Liver (tissue), 3 donors: ENCODE data around the gene GRAMD2B.

Experiments
- ATF3 ChIP-seq: IDR thresholded peaks from 2 replicates; pipeline ENCODE4 v1.6.1; 2016; ENCODE audit warnings: antibody characterized with exemption
- CTCF ChIP-seq: fragments of 150-350 bp; IDR thresholded peaks from 2 replicates; pipeline ENCODE4 v1.5.1; 2017; ENCODE audit warnings: improper control_type of control experiment, low read depth, low read length; ENCODE audit not compliant: missing input control
- FOXA1 ChIP-seq: IDR thresholded peaks from 2 replicates; pipeline ENCODE4 v1.6.1; 2016; ENCODE audit warnings: antibody characterized with exemption
- GABPA ChIP-seq, 2 donors: IDR thresholded peaks in 1 of 2; conservative IDR thresholded peaks in 1 of 2; 2 replicates each; pipeline ENCODE4 v1.6.1; 2016; ENCODE audit warnings: antibody characterized with exemption in 2 of 2, mild to moderate bottlenecking in 1 of 2, moderate library complexity in 1 of 2
- HNF4A ChIP-seq, 2 donors: conservative IDR thresholded peaks; 2 replicates each; pipeline ENCODE4 v1.6.1; 2016; ENCODE audit warnings: antibody characterized with exemption in 2 of 2, mild to moderate bottlenecking in 2 of 2
- MAX ChIP-seq: IDR thresholded peaks from 2 replicates; pipeline ENCODE4 v1.6.1; 2016; ENCODE audit warnings: antibody characterized with exemption
- NR2F2 ChIP-seq: IDR thresholded peaks from 2 replicates; pipeline ENCODE4 v1.6.1; 2016; ENCODE audit warnings: antibody characterized with exemption
- RAD21 ChIP-seq, 2 donors: IDR thresholded peaks; 2 replicates each; pipeline ENCODE4 v1.6.1; 2016; ENCODE audit warnings: antibody characterized with exemption in 2 of 2, mild to moderate bottlenecking in 2 of 2
- REST ChIP-seq: IDR thresholded peaks from 2 replicates; pipeline ENCODE4 v1.6.1; 2016; ENCODE audit warnings: antibody characterized with exemption, mild to moderate bottlenecking
- RXRA ChIP-seq, 2 donors: IDR thresholded peaks; 2 replicates each; pipeline ENCODE4 v1.6.1; 2017 to 2018; ENCODE audit warnings: antibody characterized with exemption in 2 of 2, mild to moderate bottlenecking in 1 of 2
- SP1 ChIP-seq: IDR thresholded peaks from 2 replicates; pipeline ENCODE4 v1.6.1; 2018; ENCODE audit warnings: antibody characterized with exemption, mild to moderate bottlenecking
- TAF1 ChIP-seq: conservative IDR thresholded peaks from 2 replicates; pipeline ENCODE4 v1.6.1; 2016; ENCODE audit warnings: antibody characterized with exemption, mild to moderate bottlenecking
- YY1 ChIP-seq: IDR thresholded peaks from 2 replicates; pipeline ENCODE4 v1.6.1; 2016; ENCODE audit warnings: antibody characterized with exemption, mild to moderate bottlenecking
- ZBTB33 ChIP-seq: IDR thresholded peaks from 2 replicates; pipeline ENCODE4 v1.6.1; 2016; ENCODE audit warnings: antibody characterized with exemption
- donor health status: healthy.
- donor health status: healthy.

- TF ChIP-seq MAX = no peak
- no peak for TF ChIP-seq CTCF
- no peak for TF ChIP-seq REST
- TF ChIP-seq GABPA (IDR thresholded peaks at IDR 0.05 in 1 of 2, conservative IDR thresholded peaks at IDR 0.05 in 1 of 2) = no peak
- TF ChIP-seq ATF3 = no peak
- TF ChIP-seq HNF4A (conservative IDR thresholded peaks at IDR 0.05) = no peak
- TF ChIP-seq SP1 = no peak
- no peak for TF ChIP-seq RAD21 (IDR thresholded peaks at IDR 0.05)
- TF ChIP-seq ZBTB33 = no peak
- no peak for TF ChIP-seq YY1
- TF ChIP-seq TAF1 = no peak
- no peak for TF ChIP-seq RXRA (IDR thresholded peaks at IDR 0.05)
- TF ChIP-seq FOXA1 = no peak
- TF ChIP-seq NR2F2 = no peak
Measured at GRCh38 chr5:126471247-126471646, 48.0 kb downstream of the GRAMD2B start.
